Neural cell (in vitro differentiated cells): ENCODE measurements around the gene STX4. TPM values are rescaled to one million over a fixed set of nuclear protein-coding genes. Genes with fewer than 3 reads are reported as not detected.

ENCODE experiments used
- H2AFZ ChIP-seq: fragments of 200-600, 300-800 bp; sonication (generic), shearing (Covaris generic); 2 replicates; pipeline ENCODE4 v1.6.0; 2014; ENCODE audit warnings: low read depth, mild to moderate bottlenecking, antibody characterized with exemption, low read length, moderate library complexity
- H3F3A ChIP-seq: fragments of 200-600 bp; shearing (Covaris generic); 2 replicates; pipeline ENCODE4 v1.6.1; 2016; ENCODE audit warnings: mild to moderate bottlenecking, moderate library complexity, mixed read lengths, antibody characterized with exemption, low read length; ENCODE audit not compliant: insufficient read depth, poor library complexity, severe bottlenecking
- H3K27ac ChIP-seq: fragments of 200-600, 300-800 bp; sonication (generic), shearing (Covaris generic); 2 replicates; pipeline ENCODE4 v1.5.1; 2014; ENCODE audit warnings: mild to moderate bottlenecking, low read length, moderate library complexity
- H3K27me3 ChIP-seq: fragments of 300-800, 200-600 bp; sonication (generic), shearing (Covaris generic); 2 replicates; pipeline ENCODE4 v1.6.0; 2014; ENCODE audit warnings: mild to moderate bottlenecking, low read depth, low read length, moderate library complexity; ENCODE audit not compliant: insufficient read depth
- H3K36me3 ChIP-seq: fragments of 300-800, 200-600 bp; sonication (generic), shearing (Covaris generic); 2 replicates; pipeline ENCODE4 v1.5.1; 2014; ENCODE audit warnings: mild to moderate bottlenecking, antibody characterized with exemption, low read length, moderate library complexity; ENCODE audit not compliant: insufficient read depth
- H3K4me2 ChIP-seq: fragments of 300-800, 200-600 bp; sonication (generic), shearing (Covaris generic); 2 replicates; pipeline ENCODE4 v1.6.0; 2014; ENCODE audit warnings: mild to moderate bottlenecking, low read length
- H3K4me3 ChIP-seq: fragments of 300-800, 200-600 bp; sonication (generic), shearing (Covaris generic); 2 replicates; pipeline ENCODE4 v1.5.1; 2014; ENCODE audit warnings: mild to moderate bottlenecking, low read length, moderate library complexity
- H3K79me2 ChIP-seq: fragments of 200-600 bp; shearing (Covaris generic); replicated peaks from 2 replicates; pipeline ENCODE4 v1.6.0; 2014; ENCODE audit warnings: mild to moderate bottlenecking, low read length, moderate library complexity; ENCODE audit not compliant: insufficient read depth
- H3K9ac ChIP-seq: fragments of 300-800, 200-600 bp; sonication (generic), shearing (Covaris generic); 2 replicates; pipeline ENCODE4 v1.6.1; 2016; ENCODE audit warnings: mild to moderate bottlenecking, low read length, mixed read lengths
- H3K9me2 ChIP-seq: fragments of 200-600 bp; shearing (Covaris generic); 2 replicates; pipeline ENCODE4 v1.6.1; 2016; ENCODE audit warnings: mild to moderate bottlenecking, low read length, mixed read lengths; ENCODE audit not compliant: insufficient read depth
- H3K9me3 ChIP-seq: fragments of 200-600, 300-800 bp; sonication (generic), shearing (Covaris generic); 2 replicates; pipeline ENCODE4 v1.6.1; 2016; ENCODE audit warnings: mild to moderate bottlenecking, mixed run types, low read length, moderate library complexity, mixed read lengths
- H4K20me1 ChIP-seq: fragments of 200-600 bp; shearing (Covaris generic); 2 replicates; pipeline ENCODE4 v1.6.1; 2016; ENCODE audit warnings: mild to moderate bottlenecking, mixed run types; ENCODE audit not compliant: insufficient read depth
- CTCF ChIP-seq: fragments of 450-650 bp; IDR thresholded peaks from 2 replicates; pipeline ENCODE4 v1.5.1; 2014; ENCODE audit warnings: antibody characterized with exemption, mild to moderate bottlenecking, moderate library complexity; ENCODE audit not compliant: poor library complexity, severe bottlenecking
- EP300 ChIP-seq: fragments of 450-650 bp; conservative IDR thresholded peaks from 2 replicates; pipeline ENCODE4 v1.6.1; 2014; ENCODE audit warnings: antibody characterized with exemption, mild to moderate bottlenecking, moderate library complexity; ENCODE audit not compliant: poor library complexity, severe bottlenecking
- EZH2 ChIP-seq: fragments of 200-600, 300-800 bp; shearing (Covaris generic), sonication (generic); IDR thresholded peaks from 2 replicates; pipeline ENCODE4 v1.6.1; 2014; ENCODE audit warnings: antibody characterized with exemption, low read length, borderline replicate concordance, mild to moderate bottlenecking; ENCODE audit not compliant: insufficient read depth, poor library complexity, severe bottlenecking
- MXI1 ChIP-seq: fragments of 450-650 bp; conservative IDR thresholded peaks from 2 replicates; pipeline ENCODE4 v1.6.1; 2014; ENCODE audit warnings: antibody characterized with exemption, mild to moderate bottlenecking; ENCODE audit not compliant: poor library complexity, severe bottlenecking
- POLR2AphosphoS5 ChIP-seq: IDR thresholded peaks from 2 replicates; pipeline ENCODE4 v1.6.1; 2012
- RAD21 ChIP-seq: fragments of 450-650 bp; conservative IDR thresholded peaks from 2 replicates; pipeline ENCODE4 v1.6.1; 2014; ENCODE audit warnings: antibody characterized with exemption, mild to moderate bottlenecking, moderate library complexity
- SMC3 ChIP-seq: fragments of 450-650 bp; conservative IDR thresholded peaks from 2 replicates; pipeline ENCODE4 v1.6.1; 2014; ENCODE audit warnings: antibody characterized with exemption, mild to moderate bottlenecking, moderate library complexity; ENCODE audit not compliant: poor library complexity
- TAF1 ChIP-seq: IDR thresholded peaks from 2 replicates; pipeline ENCODE4 v1.6.1; 2012; ENCODE audit warnings: low read depth
- polyA plus RNA-seq: library from polyadenylated mRNA; depleted of rRNA; stranded (reverse); fragments of >200 nt; gene quantifications from 2 replicates; pipeline ENCODE4 v1.2.3, GENCODE V29; 2014
- TF ChIP-seq, protein P1 (sequence below): IDR thresholded peaks from 2 replicates; pipeline ENCODE4 v1.6.1; 2012; ENCODE audit warnings: borderline replicate concordance

STX4 gene
- polyA plus RNA-seq, 1 donor from 2014 or later, result 32.2 TPM

- Histone ChIP-seq H3K36me3 (peaks cover 11% of the 10 kb centered on the region), H3K4me3 (no peak overlapping the region), H3K79me2 (peaks cover 6% of the 10 kb centered on the region), H3K27ac (no peak overlapping the region), H4K20me1 (no peaks in the 10 kb centered on the region), H3K4me2 (no peak overlapping the region), H3K9me3 (no peaks in the 10 kb centered on the region), H3K9me2 (no peaks in the 10 kb centered on the region), H2AFZ (no peak overlapping the region), H3F3A (no peaks in the 10 kb centered on the region), H3K9ac (no peak overlapping the region), H3K27me3 (no peaks in the 10 kb centered on the region)
- no peak for TF ChIP-seq RAD21
- no peak for TF ChIP-seq MXI1
- TF ChIP-seq TAF1, result no peak
- TF ChIP-seq EP300, result no peak
- TF ChIP-seq CTCF, result no peak
- TF ChIP-seq EZH2, result no peak
- no peak for TF ChIP-seq POLR2AphosphoS5
- no peak for TF ChIP-seq SMC3
- TF ChIP-seq, protein P1, sequence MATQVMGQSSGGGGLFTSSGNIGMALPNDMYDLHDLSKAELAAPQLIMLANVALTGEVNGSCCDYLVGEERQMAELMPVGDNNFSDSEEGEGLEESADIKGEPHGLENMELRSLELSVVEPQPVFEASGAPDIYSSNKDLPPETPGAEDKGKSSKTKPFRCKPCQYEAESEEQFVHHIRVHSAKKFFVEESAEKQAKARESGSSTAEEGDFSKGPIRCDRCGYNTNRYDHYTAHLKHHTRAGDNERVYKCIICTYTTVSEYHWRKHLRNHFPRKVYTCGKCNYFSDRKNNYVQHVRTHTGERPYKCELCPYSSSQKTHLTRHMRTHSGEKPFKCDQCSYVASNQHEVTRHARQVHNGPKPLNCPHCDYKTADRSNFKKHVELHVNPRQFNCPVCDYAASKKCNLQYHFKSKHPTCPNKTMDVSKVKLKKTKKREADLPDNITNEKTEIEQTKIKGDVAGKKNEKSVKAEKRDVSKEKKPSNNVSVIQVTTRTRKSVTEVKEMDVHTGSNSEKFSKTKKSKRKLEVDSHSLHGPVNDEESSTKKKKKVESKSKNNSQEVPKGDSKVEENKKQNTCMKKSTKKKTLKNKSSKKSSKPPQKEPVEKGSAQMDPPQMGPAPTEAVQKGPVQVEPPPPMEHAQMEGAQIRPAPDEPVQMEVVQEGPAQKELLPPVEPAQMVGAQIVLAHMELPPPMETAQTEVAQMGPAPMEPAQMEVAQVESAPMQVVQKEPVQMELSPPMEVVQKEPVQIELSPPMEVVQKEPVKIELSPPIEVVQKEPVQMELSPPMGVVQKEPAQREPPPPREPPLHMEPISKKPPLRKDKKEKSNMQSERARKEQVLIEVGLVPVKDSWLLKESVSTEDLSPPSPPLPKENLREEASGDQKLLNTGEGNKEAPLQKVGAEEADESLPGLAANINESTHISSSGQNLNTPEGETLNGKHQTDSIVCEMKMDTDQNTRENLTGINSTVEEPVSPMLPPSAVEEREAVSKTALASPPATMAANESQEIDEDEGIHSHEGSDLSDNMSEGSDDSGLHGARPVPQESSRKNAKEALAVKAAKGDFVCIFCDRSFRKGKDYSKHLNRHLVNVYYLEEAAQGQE, result no peak
Observed at GRCh38 chr16:31081428-31082351, 48.3 kb downstream of the STX4 start.

DNA sequence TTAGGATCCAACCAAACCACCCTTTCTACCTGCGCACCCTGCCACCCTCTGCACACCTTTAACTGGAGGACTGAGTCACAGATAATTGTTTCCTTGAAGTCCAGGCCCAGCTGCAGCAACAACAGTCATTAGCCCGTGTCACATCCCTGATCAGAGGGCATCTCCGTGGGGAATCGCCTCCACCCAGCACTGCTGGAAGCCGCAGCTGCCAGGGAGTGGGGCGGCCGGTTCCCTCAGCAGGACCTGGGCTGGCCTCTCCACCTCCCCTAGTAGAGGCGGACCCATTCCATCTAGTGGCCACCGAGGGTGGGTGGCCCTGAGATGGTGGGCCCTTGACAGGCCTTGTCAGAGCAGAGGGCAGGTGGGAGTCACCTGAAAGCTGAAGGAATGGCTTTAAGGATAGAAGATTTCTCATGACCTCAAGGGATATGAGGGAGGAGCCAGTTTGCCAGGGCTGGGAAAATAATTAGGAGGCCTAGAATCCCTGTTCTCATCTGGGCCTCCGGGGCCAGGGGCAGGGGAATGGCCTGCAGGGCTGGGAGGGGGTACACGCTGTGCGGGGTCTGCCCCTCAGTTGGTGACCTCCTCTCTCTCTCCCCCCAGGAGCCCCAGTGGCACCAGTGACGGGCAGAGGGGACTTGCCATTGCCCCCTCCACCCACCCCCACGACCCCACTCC lies 49.1 kb downstream of the STX4 start:
- Histone ChIP-seq H3K9me3 (no peaks in the 10 kb centered on the region), H3K27ac (no peak overlapping the region), H3K9ac (no peak overlapping the region), H3K4me3 (no peak overlapping the region), H4K20me1 (no peaks in the 10 kb centered on the region), H2AFZ (no peak overlapping the region), H3K9me2 (no peaks in the 10 kb centered on the region), H3K36me3 (peaks cover 11% of the 10 kb centered on the region), H3K4me2 (no peak overlapping the region), H3F3A (no peaks in the 10 kb centered on the region), H3K27me3 (no peaks in the 10 kb centered on the region), H3K79me2 (peaks cover 6% of the 10 kb centered on the region)
- TF ChIP-seq, protein P1, result no peak
- no peak for TF ChIP-seq EZH2
- no peak for TF ChIP-seq POLR2AphosphoS5
- no peak for TF ChIP-seq SMC3
- no peak for TF ChIP-seq TAF1
- TF ChIP-seq EP300, result no peak
- TF ChIP-seq CTCF, result no peak
- TF ChIP-seq MXI1, result no peak
- no peak for TF ChIP-seq RAD21
